Suprapubic skin (tissue), 3 donors: ENCODE measurements around the gene LMX1A.

ENCODE experiments used
- CTCF ChIP-seq, 2 donors: fragments of 200-600 bp in 1 of 2; fragments of 450-650 bp in 1 of 2; sonication (generic) in 1 of 2; IDR thresholded peaks; one replicate each; pipeline ENCODE4 v1.5.1; 2016 to 2019; ENCODE audit warnings: antibody characterized with exemption in 2 of 2, mild to moderate bottlenecking in 1 of 2, moderate library complexity in 1 of 2
- POLR2A ChIP-seq, 2 donors: fragments of 450-650 bp; IDR thresholded peaks; one replicate each; pipeline ENCODE4 v1.6.1; 2017; ENCODE audit warnings: antibody characterized with exemption in 2 of 2, mild to moderate bottlenecking in 2 of 2, moderate library complexity in 2 of 2

GRCh38 chr1:165355977-165356811 is at the start of gene LMX1A:
- no peak for TF ChIP-seq CTCF (IDR thresholded peaks at IDR 0.05)
- TF ChIP-seq POLR2A (IDR thresholded peaks at IDR 0.05), result no peak
